Parathyroid adenoma (tissue), 2 donors: Measurements from ENCODE around the gene MRPL43.
"Not testable (repeated sequence)": the region's sequence is repeated elsewhere in the genome, so short reads cannot be mapped to it uniquely, and the experiment has no call there.

Experiments
- H2AFZ ChIP-seq: fragments of 300-600 bp; sonication (generic); one replicate; pipeline ENCODE4 v1.7.0; 2017; ENCODE audit warnings: antibody characterized with exemption, mild to moderate bottlenecking
- H3K27ac ChIP-seq: fragments of 300-600 bp; sonication (generic); one replicate; pipeline ENCODE4 v1.7.0; 2017
- H3K27me3 ChIP-seq: fragments of 300-600 bp; sonication (generic); one replicate; pipeline ENCODE4 v1.7.0; 2017; ENCODE audit warnings: low read length; ENCODE audit not compliant: control insufficient read depth, insufficient read depth
- H3K36me3 ChIP-seq: fragments of 300-600 bp; sonication (generic); one replicate; pipeline ENCODE4 v1.7.0; 2017; ENCODE audit warnings: low read length; ENCODE audit not compliant: control insufficient read depth, insufficient read depth
- H3K4me1 ChIP-seq: fragments of 300-600 bp; sonication (generic); one replicate; pipeline ENCODE4 v1.7.0; 2017; ENCODE audit warnings: control low read depth
- H3K4me2 ChIP-seq: fragments of 300-600 bp; sonication (generic); one replicate; pipeline ENCODE4 v1.7.0; 2017; ENCODE audit warnings: low read length
- H3K4me3 ChIP-seq: fragments of 300-600 bp; sonication (generic); one replicate; pipeline ENCODE4 v1.7.0; 2017; ENCODE audit warnings: low read depth, low read length
- H3K79me2 ChIP-seq: fragments of 300-600 bp; sonication (generic); one replicate; pipeline ENCODE4 v1.7.0; 2017; ENCODE audit warnings: control low read depth
- H3K9ac ChIP-seq: fragments of 300-600 bp; sonication (generic); one replicate; pipeline ENCODE4 v1.7.0; 2017; ENCODE audit warnings: mild to moderate bottlenecking
- H3K9me3 ChIP-seq: fragments of 300-600 bp; sonication (generic); one replicate; pipeline ENCODE4 v1.7.0; 2017; ENCODE audit warnings: low read length; ENCODE audit not compliant: control insufficient read depth
- CTCF ChIP-seq: fragments of 300-600 bp; sonication (generic); IDR thresholded peaks from one replicate; pipeline ENCODE4 v1.7.0; 2017; ENCODE audit warnings: antibody characterized with exemption, mild to moderate bottlenecking
- donor health status: primary hyperparathyroidism.

The MRPL43 gene

GRCh38 chr10:100986952-100987684 lies at the start of gene MRPL43, which contains the start of gene TWNK:
Gene MRPL43, minus strand, starts transcription at chr10:100987497. Its CDS starts 54 bp downstream, at chr10:100987443.
Gene TWNK, plus strand, starts transcription at chr10:100987543. Its CDS starts 668 bp downstream, at chr10:100988211.
- peak within 1 kb of the TSS; percentile 68 for H3K9ac ChIP-seq
- no peaks in the 10 kb centered on the region for H3K27me3 ChIP-seq
- H2AFZ ChIP-seq: peak within 1 kb of the TSS; percentile 97
- peak within 1 kb of the TSS; percentile 93 for H3K4me2 ChIP-seq
- no peaks in the 10 kb centered on the region for H3K36me3 ChIP-seq
- TF ChIP-seq CTCF: no peak
- H3K9me3 ChIP-seq: no peaks in the 10 kb centered on the region
- H3K79me2 ChIP-seq: peaks cover 20% of the 10 kb centered on the region
- peaks cover 6% of the 10 kb centered on the region for H3K4me1 ChIP-seq
- H3K27ac ChIP-seq: peak within 1 kb of the TSS; percentile 81
- H3K4me3 ChIP-seq: peak within 1 kb of the TSS; percentile 94

- no peak overlapping the region for H3K9ac ChIP-seq
- no peak overlapping the region for H3K4me3 ChIP-seq
- peaks cover 18% of the 10 kb centered on the region for H3K4me1 ChIP-seq
- H3K79me2 ChIP-seq: no peaks in the 10 kb centered on the region
- H3K9me3 ChIP-seq: no peaks in the 10 kb centered on the region
- no peaks in the 10 kb centered on the region for H3K27me3 ChIP-seq
- no peak for TF ChIP-seq CTCF
- H3K27ac ChIP-seq: no peak overlapping the region
- H3K36me3 ChIP-seq: no peaks in the 10 kb centered on the region
- H3K4me2 ChIP-seq: no peak overlapping the region
- H2AFZ ChIP-seq: no peak overlapping the region
Measured at GRCh38 chr10:101036726-101037125, 49.4 kb upstream of the MRPL43 start.

GRCh38 chr10:101035916-101036702 lies 48.8 kb upstream of the MRPL43 start:
- TF ChIP-seq CTCF: no peak

GRCh38 chr10:101035314-101035713 lies 48.0 kb upstream of the MRPL43 start:
- Histone ChIP-seq H3K4me3 (no peak overlapping the region), H3K27ac (no peak overlapping the region), H3K27me3 (no peaks in the 10 kb centered on the region), H2AFZ (no peak overlapping the region), H3K9me3 (no peaks in the 10 kb centered on the region), H3K9ac (no peak overlapping the region), H3K79me2 (no peaks in the 10 kb centered on the region), H3K4me1 (peaks cover 11% of the 10 kb centered on the region), H3K36me3 (no peaks in the 10 kb centered on the region), H3K4me2 (no peak overlapping the region)
- no peak for TF ChIP-seq CTCF

More at GRCh38 chr10:101035916-101036702, 48.8 kb upstream of the MRPL43 start:
- H3K9ac ChIP-seq: no peak overlapping the region
- peaks cover 12% of the 10 kb centered on the region for H3K4me1 ChIP-seq
- H3K4me2 ChIP-seq: no peak overlapping the region
- no peak overlapping the region for H3K27ac ChIP-seq
- no peak overlapping the region for H2AFZ ChIP-seq
- no peaks in the 10 kb centered on the region for H3K36me3 ChIP-seq
- H3K27me3 ChIP-seq: no peaks in the 10 kb centered on the region
- no peaks in the 10 kb centered on the region for H3K9me3 ChIP-seq
- H3K79me2 ChIP-seq: no peaks in the 10 kb centered on the region
- H3K4me3 ChIP-seq: no peak overlapping the region

- H2AFZ ChIP-seq, H3K27me3 ChIP-seq, H3K4me3 ChIP-seq, H3K36me3 ChIP-seq, H3K27ac ChIP-seq, H3K79me2 ChIP-seq, H3K9ac ChIP-seq, H3K9me3 ChIP-seq, H3K4me2 ChIP-seq: not testable (repeated sequence)
- H3K4me1 ChIP-seq: peaks cover 20% of the 10 kb centered on the region
Measured at GRCh38 chr10:101034404-101034803, 47.1 kb upstream of the MRPL43 start.
